HepG2 (cell line): ENCODE results near the gene DENND4A. TPM values are rescaled to one million over a fixed set of nuclear protein-coding genes. Genes with fewer than 3 reads are reported as not detected.

Source experiments
- ATAC-seq: fragments of 200-7000 bp; cut with Tn5 transposase; 3 replicates; pipeline ENCODE4 v1.9.1; 2020; ENCODE audit warnings: mild to moderate bottlenecking, moderate library complexity
- BruUV-seq: library from RNA; stranded (reverse); fragments of 400-500 nt; replicated peaks from 2 replicates; lab custom pipeline; 2021; lab: Mats Ljungman, UMichigan
- CTCF ChIA-PET: fragments of 300-600 bp; formaldehyde crosslinking; extraction: SDS; loops from one replicate; lab custom pipeline; 2021; ENCODE audit warnings: low total read pairs, inconsistent platforms, low intra/inter-chr PET ratio; lab: Yijun Ruan, JAX
- POLR2A ChIA-PET: fragments of 350-600 bp; sonication (Branson Sonifier 250); formaldehyde crosslinking; loops from one replicate; lab custom pipeline; 2020; ENCODE audit warnings: antibody characterized with exemption, inconsistent platforms; lab: Yijun Ruan, JAX
- DNase-seq: peaks from one replicate; pipeline ENCODE4 v3.0.0-alpha.2; 2015; ENCODE audit warnings: low spot score
- FAIRE-seq: peaks from 3 replicates; lab custom pipeline; 2011; peaks lifted over from hg19 to GRCh38; lab: Jason Lieb, UNC
- H2AFZ ChIP-seq: one replicate; pipeline ENCODE4 v1.6.1; 2011; ENCODE audit warnings: low read length, inconsistent platforms
- H3K27ac ChIP-seq: fragments of 300-600 bp; 3 replicates; pipeline ENCODE4 v1.8.0; 2011; ENCODE audit warnings: mixed run types, mild to moderate bottlenecking, mixed read lengths, low read length, inconsistent platforms; ENCODE audit not compliant: insufficient read depth; ENCODE audit errors: extremely low read length
- H3K27me3 ChIP-seq, 2 experiments: fragments of 200-600 bp in 1 of 2; 2 replicates in 1 of 2; 3 replicates in 1 of 2; pipeline versions ENCODE4 v1.6.0 to v1.8.0; 2011; ENCODE audit warnings: low read length in 2 of 2, mild to moderate bottlenecking in 2 of 2, moderate library complexity in 2 of 2, inconsistent platforms in 1 of 2; ENCODE audit not compliant: insufficient read depth in 2 of 2, control insufficient read depth in 1 of 2
- H3K36me3 ChIP-seq, 2 experiments: fragments of 200-600 bp in 1 of 2; replicated peaks in 1 of 2; 2 replicates in 1 of 2; 3 replicates in 1 of 2; pipeline versions ENCODE4 v1.5.1 to v1.8.0; 2011; ENCODE audit warnings: low read length in 2 of 2, inconsistent platforms in 1 of 2; ENCODE audit not compliant: insufficient read depth in 2 of 2, control insufficient read depth in 1 of 2
- H3K4me1 ChIP-seq: 2 replicates; pipeline ENCODE4 v1.5.1; 2012; ENCODE audit warnings: low read length, inconsistent platforms; ENCODE audit not compliant: insufficient read depth
- H3K4me2 ChIP-seq: 2 replicates; pipeline ENCODE4 v1.6.0; 2011; ENCODE audit warnings: low read depth, low read length, inconsistent platforms
- H3K4me3 ChIP-seq, 3 experiments: fragments of 200-600 bp in 1 of 3; sonication (generic), shearing (Covaris generic) in 1 of 3; replicated peaks in 1 of 3; 2 replicates each; pipeline ENCODE4 v1.5.1; 2011 to 2016; ENCODE audit warnings: low read length in 3 of 3, inconsistent platforms in 2 of 3, low read depth in 2 of 3, mild to moderate bottlenecking in 2 of 3, control low read depth in 1 of 3, mixed read lengths in 1 of 3; ENCODE audit not compliant: insufficient read depth in 1 of 3
- H3K79me2 ChIP-seq: one replicate; pipeline ENCODE4 v1.6.1; 2011; ENCODE audit warnings: low read length, inconsistent platforms; ENCODE audit not compliant: insufficient read depth
- H3K9ac ChIP-seq: 2 replicates; pipeline ENCODE4 v1.6.0; 2011; ENCODE audit warnings: mild to moderate bottlenecking, low read depth, low read length, inconsistent platforms; ENCODE audit not compliant: insufficient read depth
- H3K9me3 ChIP-seq: 2 replicates; pipeline ENCODE4 v1.5.1; 2012; ENCODE audit warnings: mild to moderate bottlenecking, low read length
- H4K20me1 ChIP-seq: 2 replicates; pipeline ENCODE4 v1.6.0; 2011; ENCODE audit warnings: inconsistent platforms, mild to moderate bottlenecking, low read length, moderate library complexity; ENCODE audit not compliant: insufficient read depth
- ATF7 ChIP-seq, 2 experiments: fragments of 450-650 bp in 1 of 2; sonication (generic) in 1 of 2; formaldehyde crosslinking in 1 of 2; IDR thresholded peaks; 2 replicates each; pipeline versions ENCODE4 v1.4.0 to v1.6.1; 2016 to 2020; ENCODE audit warnings: antibody characterized with exemption in 1 of 2, mild to moderate bottlenecking in 1 of 2, missing genetic modification reagents in 1 of 2
- DBP ChIP-seq: sonication (generic); formaldehyde crosslinking; IDR thresholded peaks from 2 replicates; pipeline ENCODE4 v1.4.0; 2020; ENCODE audit warnings: missing genetic modification reagents; ENCODE audit errors: not compliant biosample characterization
- HNF4A ChIP-seq: sonication (generic); formaldehyde crosslinking; IDR thresholded peaks from 2 replicates; pipeline ENCODE4 v1.4.0; 2020; ENCODE audit warnings: missing genetic modification reagents
- JUND ChIP-seq: sonication (generic); formaldehyde crosslinking; IDR thresholded peaks from 2 replicates; pipeline ENCODE4 v1.8.0; 2022; ENCODE audit warnings: mild to moderate bottlenecking, missing genetic modification reagents
- PHF20 ChIP-seq: sonication (generic); formaldehyde crosslinking; IDR thresholded peaks from 2 replicates; pipeline ENCODE4 v1.5.0; 2020; ENCODE audit warnings: mild to moderate bottlenecking, missing genetic modification reagents
- POLR2A ChIP-seq, 2 experiments: IDR thresholded peaks; 2 replicates each; pipeline ENCODE4 v1.6.1; 2011; ENCODE audit warnings: low read depth in 2 of 2, low read length in 2 of 2, mild to moderate bottlenecking in 1 of 2, moderate library complexity in 1 of 2; ENCODE audit not compliant: insufficient read depth in 1 of 2
- U2AF2 ChIP-seq: fragments of 200-400 bp; formaldehyde crosslinking; IDR thresholded peaks from 2 replicates; pipeline ENCODE4 v1.6.1; 2017; ENCODE audit warnings: low read depth, mild to moderate bottlenecking, low read length
- ZNF446 ChIP-seq: sonication (generic); formaldehyde crosslinking; IDR thresholded peaks from 2 replicates; pipeline ENCODE4 v1.5.0; 2020; ENCODE audit warnings: mild to moderate bottlenecking, missing genetic modification reagents
- ZNF484 ChIP-seq: sonication (generic); formaldehyde crosslinking; IDR thresholded peaks from 2 replicates; pipeline ENCODE4 v1.5.1; 2020; ENCODE audit warnings: mild to moderate bottlenecking, low read depth, missing genetic modification reagents, borderline replicate concordance
- ZNF670 ChIP-seq: sonication (generic); formaldehyde crosslinking; IDR thresholded peaks from 2 replicates; pipeline ENCODE4 v1.8.0; 2022; ENCODE audit warnings: mild to moderate bottlenecking, missing genetic modification reagents, borderline replicate concordance
- ZNF879 ChIP-seq: sonication (generic); formaldehyde crosslinking; IDR thresholded peaks from 2 replicates; pipeline ENCODE4 v1.8.1; 2023; ENCODE audit warnings: missing genetic modification reagents
- WGBS: methylation state at CpG from one replicate; pipeline ENCODE4 v1.1.6; 2017; ENCODE audit warnings: low lambda C conversion rate; 5-methylcytosine and 5-hydroxymethylcytosine counted together
- in situ Hi-C: cut with HindIII; loops from 2 replicates; pipeline ENCODE4 v1.10.0; 2017; ENCODE audit warnings: low pct_unique_long_range_greater_than_20kb; ENCODE audit not compliant: extremely low pct_ligation_motif_present
- intact Hi-C: fragments of 100-400 bp; cut with micrococcal nuclease; formaldehyde crosslinking; loops from one replicate; pipeline ENCODE4 v1.10.0; 2022; ENCODE audit not compliant: unreplicated experiment
- polyA plus RNA-seq, 8 experiments: library from polyadenylated mRNA; depleted of rRNA in 3 of 8; stranded (reverse) in 7 of 8; unstranded in 1 of 8; fragments of >200 nt; fragmentation: Illumina TruSeq in 4 of 8; extraction: Trizol in 4 of 8; gene quantifications; 2 replicates each; pipeline versions ENCODE4 v1.2.1 to v1.2.3, GENCODE V29; 2011 to 2016; ENCODE audit warnings: low read depth in 4 of 8, missing spikeins in 1 of 8, mixed read lengths in 1 of 8; ENCODE audit not compliant: insufficient read depth in 1 of 8
- total RNA-seq, 5 experiments: library from RNA; depleted of rRNA; stranded (reverse); fragments of >200 nt; fragmentation: Illumina TruSeq; extraction: Trizol; gene quantifications; 2 replicates each; pipeline ENCODE4 v1.2.3, GENCODE V29; 2016; ENCODE audit warnings: low read depth in 1 of 5

The DENND4A gene
- total and polyA plus RNA-seq, 2 of the 13 experiments (the other 11 are each of a cell fraction or from before 2014, with no cell fraction given) = 13.2 to 18.6 TPM

- Histone ChIP-seq H4K20me1 (no peaks in the 10 kb centered on the region), H3K9me3 (no peaks in the 10 kb centered on the region), H3K27me3 (no peaks in the 10 kb centered on the region), H2AFZ (no peak overlapping the region), H3K4me2 (no peak overlapping the region), H3K4me1 (peaks cover 17% of the 10 kb centered on the region), H3K27ac (no peak overlapping the region), H3K9ac (no peak overlapping the region), H3K4me3 (no peak overlapping the region), H3K79me2 (peaks cover 25% of the 10 kb centered on the region), H3K36me3 (peaks cover 0 to 12% of the 10 kb centered on the region in 2 experiments; a peak in 3 of 5 replicates)
- intact Hi-C loops = no loop called here
- no TSS peak for BruUV-seq
- ChIA-PET POLR2A (no interaction called here), CTCF (no interaction called here)
- no peak for TF ChIP-seq POLR2A (IDR thresholded peaks at IDR 0.05; ENCODE audit: insufficient read depth in 1 of 2, low read depth in 2 of 2, low read length in 2 of 2)
- TF ChIP-seq HNF4A (CRISPR knock-in tag) = no peak
- no peak for TF ChIP-seq ZNF484 (CRISPR knock-in tag)
- TF ChIP-seq ZNF446 = no peak
- no peak for TF ChIP-seq DBP (CRISPR knock-in tag)
- TF ChIP-seq PHF20 (CRISPR knock-in tag) = no peak
- no peak for TF ChIP-seq ZNF670 (CRISPR knock-in tag)
- no peak for TF ChIP-seq ZNF879 (CRISPR knock-in tag)
- no peak for TF ChIP-seq ATF7 (IDR thresholded peaks at IDR 0.05)
- no peak for TF ChIP-seq ATF7 (CRISPR knock-in tag; IDR thresholded peaks at IDR 0.05)
- no peak for TF ChIP-seq JUND (CRISPR knock-in tag)
- no peak for TF ChIP-seq U2AF2
- FAIRE-seq (no peak), ATAC-seq (no peak), DNase-seq (no peak)
- WGBS = 96% methylated on average over 5 of the region's 5 CpGs
- in situ Hi-C loops = no loop called here
These were observed 33.9 kb downstream of the DENND4A start for GRCh38 chr15:65758242-65758641.
